GM19328 (cell line): ENCODE data around the gene SHOX.

Source experiments
- ATAC-seq: cut with Tn5 transposase; IDR thresholded peaks from one replicate; pipeline ENCODE4 v1.9.1; 2021; ENCODE audit warnings: mild to moderate bottlenecking, moderate library complexity; ENCODE audit not compliant: unreplicated experiment

SHOX gene

GRCh38 chrX:663841-664240 is 33.2 kb downstream of the SHOX start:
- no peak for ATAC-seq

- no peak for ATAC-seq
Observed at GRCh38 chrX:666762-667720, 36.5 kb downstream of the SHOX start.

GRCh38 chrX:670645-671044 is 40.1 kb downstream of the SHOX start:
- ATAC-seq: no peak

- ATAC-seq: no peak
Observed at GRCh38 chrX:672931-673330, 42.3 kb downstream of the SHOX start.

- ATAC-seq: no peak
Observed at GRCh38 chrX:675279-675954, 44.8 kb downstream of the SHOX start.

- no peak for ATAC-seq
Observed at GRCh38 chrX:675955-676295, 45.3 kb downstream of the SHOX start.

- ATAC-seq: no peak
Observed at GRCh38 chrX:677376-677775, 46.8 kb downstream of the SHOX start.

GRCh38 chrX:679291-679979 is 48.8 kb downstream of the SHOX start:
- ATAC-seq: no peak

- no peak for ATAC-seq
Observed at GRCh38 chrX:680062-680461, 49.5 kb downstream of the SHOX start.

GRCh38 chrX:681989-682388 is 51.4 kb downstream of the SHOX start:
- no peak for ATAC-seq

- ATAC-seq: no peak
Observed at GRCh38 chrX:682892-683291, 52.3 kb downstream of the SHOX start.

GRCh38 chrX:683576-683975 is 53.0 kb downstream of the SHOX start:
- no peak for ATAC-seq

- no peak for ATAC-seq
Observed at GRCh38 chrX:685120-686032, 54.8 kb downstream of the SHOX start.

GRCh38 chrX:689983-690382 is 59.4 kb downstream of the SHOX start:
- no peak for ATAC-seq

- ATAC-seq: no peak
Observed at GRCh38 chrX:694800-695199, 64.2 kb downstream of the SHOX start.

GRCh38 chrX:698206-698605 is 67.6 kb downstream of the SHOX start:
- ATAC-seq: no peak

- ATAC-seq: no peak
Observed at GRCh38 chrX:700936-701335, 70.3 kb downstream of the SHOX start.

- no peak for ATAC-seq
Observed at GRCh38 chrX:701673-702072, 71.1 kb downstream of the SHOX start.

- ATAC-seq: no peak
Observed at GRCh38 chrX:703466-703865, 72.9 kb downstream of the SHOX start.

- no peak for ATAC-seq
Observed at GRCh38 chrX:703866-704265, 73.3 kb downstream of the SHOX start.
